ENCODE data around the gene RAB3C.
A peak's percentile ranks its signal among the peaks of the same experiment; 100 is the strongest.

Gene RAB3C

GRCh38 chr5:58887721-58888409 is 305.0 kb downstream of the RAB3C start:
- DNase-seq (ENCODE audit: low read depth) = no peak
- H3K4me3 ChIP-seq (ENCODE audit: low read length) = no peak overlapping the region
- TF ChIP-seq, protein P1, sequence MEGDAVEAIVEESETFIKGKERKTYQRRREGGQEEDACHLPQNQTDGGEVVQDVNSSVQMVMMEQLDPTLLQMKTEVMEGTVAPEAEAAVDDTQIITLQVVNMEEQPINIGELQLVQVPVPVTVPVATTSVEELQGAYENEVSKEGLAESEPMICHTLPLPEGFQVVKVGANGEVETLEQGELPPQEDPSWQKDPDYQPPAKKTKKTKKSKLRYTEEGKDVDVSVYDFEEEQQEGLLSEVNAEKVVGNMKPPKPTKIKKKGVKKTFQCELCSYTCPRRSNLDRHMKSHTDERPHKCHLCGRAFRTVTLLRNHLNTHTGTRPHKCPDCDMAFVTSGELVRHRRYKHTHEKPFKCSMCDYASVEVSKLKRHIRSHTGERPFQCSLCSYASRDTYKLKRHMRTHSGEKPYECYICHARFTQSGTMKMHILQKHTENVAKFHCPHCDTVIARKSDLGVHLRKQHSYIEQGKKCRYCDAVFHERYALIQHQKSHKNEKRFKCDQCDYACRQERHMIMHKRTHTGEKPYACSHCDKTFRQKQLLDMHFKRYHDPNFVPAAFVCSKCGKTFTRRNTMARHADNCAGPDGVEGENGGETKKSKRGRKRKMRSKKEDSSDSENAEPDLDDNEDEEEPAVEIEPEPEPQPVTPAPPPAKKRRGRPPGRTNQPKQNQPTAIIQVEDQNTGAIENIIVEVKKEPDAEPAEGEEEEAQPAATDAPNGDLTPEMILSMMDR (IDR thresholded peaks at IDR 0.05; ENCODE audit: insufficient read depth, low read depth, low read length, missing control alignments) = no peak

- no peak for DNase-seq (ENCODE audit: low read depth)
- TF ChIP-seq, protein P1 (IDR thresholded peaks at IDR 0.05; ENCODE audit: insufficient read depth, low read depth, low read length, missing control alignments) = no peak
- H3K4me3 ChIP-seq (ENCODE audit: low read length) = no peak overlapping the region
Observed at GRCh38 chr5:58890265-58890664, 307.4 kb downstream of the RAB3C start.

DNA sequence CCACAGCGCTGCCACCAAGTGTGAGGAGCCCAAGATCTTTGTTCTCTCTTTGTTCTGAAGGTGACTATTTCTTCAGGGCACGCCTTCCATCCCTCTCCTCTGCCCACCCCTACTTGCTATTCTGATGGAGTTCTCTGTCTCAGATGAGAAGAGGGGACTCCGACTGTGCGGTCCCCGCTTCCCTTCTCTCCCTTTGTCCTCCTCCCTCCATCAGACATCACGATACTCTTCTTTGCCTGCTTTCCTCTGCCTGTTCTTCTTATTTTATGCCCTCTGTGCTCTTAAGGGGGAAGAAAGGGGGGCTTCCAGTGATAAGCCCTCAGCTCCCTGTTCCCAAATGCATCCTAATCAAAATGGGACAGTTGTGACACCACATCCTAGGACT is 307.8 kb downstream of the RAB3C start:
- TF ChIP-seq, protein P1 (IDR thresholded peaks at IDR 0.05; ENCODE audit: insufficient read depth, low read depth, low read length, missing control alignments) = no peak
- no peak overlapping the region for H3K4me3 ChIP-seq (ENCODE audit: low read length)
- DNase-seq (ENCODE audit: low read depth) = no peak

- peak overlapping the region; percentile 18 for H3K4me3 ChIP-seq (ENCODE audit: low read length)
- TF ChIP-seq, protein P1 (IDR thresholded peaks at IDR 0.05; ENCODE audit: insufficient read depth, low read depth, low read length, missing control alignments) = peak; percentile 76
- peak; percentile 85 for DNase-seq (ENCODE audit: low read depth)
Observed at GRCh38 chr5:58891086-58891970, 308.5 kb downstream of the RAB3C start.

DNA sequence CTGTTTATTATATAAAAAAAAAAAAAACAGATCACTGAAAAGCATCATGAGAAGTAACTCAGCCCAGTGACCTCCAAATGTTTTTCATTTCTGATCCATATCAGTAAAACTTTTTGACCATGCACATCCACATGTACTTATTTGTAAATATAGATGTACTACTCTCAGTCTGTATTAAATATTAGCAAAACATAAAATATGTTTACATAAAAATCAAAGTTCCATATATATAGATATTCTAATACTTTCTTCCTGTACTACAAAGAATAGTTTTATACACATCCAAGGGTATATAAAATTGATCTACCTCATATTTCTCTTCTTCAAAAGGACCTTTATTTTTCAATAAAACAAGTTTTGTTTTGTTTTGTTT is 309.1 kb downstream of the RAB3C start:
- DNase-seq (ENCODE audit: low read depth) = no peak
- no peak overlapping the region for H3K4me3 ChIP-seq (ENCODE audit: low read length)
- TF ChIP-seq, protein P1 (IDR thresholded peaks at IDR 0.05; ENCODE audit: insufficient read depth, low read depth, low read length, missing control alignments) = no peak

DNA sequence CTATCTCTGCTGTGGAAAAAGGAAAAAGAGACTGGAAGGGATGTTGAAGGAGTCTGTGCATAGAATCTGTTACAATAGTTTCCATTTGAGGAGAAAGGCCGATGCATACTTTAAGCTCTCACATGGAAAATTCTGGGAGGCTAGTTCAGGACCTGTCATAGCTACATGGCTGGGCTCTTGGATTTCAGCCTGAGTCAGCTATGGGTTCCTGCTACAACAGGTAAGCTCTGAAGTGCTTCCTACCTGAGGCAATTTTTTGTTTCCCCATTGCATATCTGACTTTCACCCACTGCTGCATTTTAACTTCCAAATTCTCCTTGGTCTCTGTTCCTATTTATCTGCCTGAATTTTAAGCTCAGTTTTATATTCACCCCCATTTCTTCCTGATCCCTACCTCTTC is 310.7 kb downstream of the RAB3C start:
- peak; percentile 88 for DNase-seq (ENCODE audit: low read depth)
- H3K4me3 ChIP-seq (ENCODE audit: low read length) = no peak overlapping the region
- TF ChIP-seq, protein P1 (IDR thresholded peaks at IDR 0.05; ENCODE audit: insufficient read depth, low read depth, low read length, missing control alignments) = no peak

Data from epithelial cell of esophagus (primary cell).